ENCODE data around the gene NRG4. TPM values are rescaled to one million over a fixed set of nuclear protein-coding genes. Genes with fewer than 3 reads are reported as not detected.

The NRG4 gene
- polyA plus RNA-seq, 1 donor from 2014 or later, result 1.4 TPM

GRCh38 chr15:75929799-75930565 is 82.2 kb downstream of the NRG4 start:
- peaks cover 3% of the 10 kb centered on the region for H3K79me2 ChIP-seq (replicated peaks; ENCODE audit: insufficient read depth, low read length)
- TF ChIP-seq SMC3 (conservative IDR thresholded peaks at IDR 0.05; ENCODE audit: poor library complexity), result no peak
- TF ChIP-seq, protein P1, sequence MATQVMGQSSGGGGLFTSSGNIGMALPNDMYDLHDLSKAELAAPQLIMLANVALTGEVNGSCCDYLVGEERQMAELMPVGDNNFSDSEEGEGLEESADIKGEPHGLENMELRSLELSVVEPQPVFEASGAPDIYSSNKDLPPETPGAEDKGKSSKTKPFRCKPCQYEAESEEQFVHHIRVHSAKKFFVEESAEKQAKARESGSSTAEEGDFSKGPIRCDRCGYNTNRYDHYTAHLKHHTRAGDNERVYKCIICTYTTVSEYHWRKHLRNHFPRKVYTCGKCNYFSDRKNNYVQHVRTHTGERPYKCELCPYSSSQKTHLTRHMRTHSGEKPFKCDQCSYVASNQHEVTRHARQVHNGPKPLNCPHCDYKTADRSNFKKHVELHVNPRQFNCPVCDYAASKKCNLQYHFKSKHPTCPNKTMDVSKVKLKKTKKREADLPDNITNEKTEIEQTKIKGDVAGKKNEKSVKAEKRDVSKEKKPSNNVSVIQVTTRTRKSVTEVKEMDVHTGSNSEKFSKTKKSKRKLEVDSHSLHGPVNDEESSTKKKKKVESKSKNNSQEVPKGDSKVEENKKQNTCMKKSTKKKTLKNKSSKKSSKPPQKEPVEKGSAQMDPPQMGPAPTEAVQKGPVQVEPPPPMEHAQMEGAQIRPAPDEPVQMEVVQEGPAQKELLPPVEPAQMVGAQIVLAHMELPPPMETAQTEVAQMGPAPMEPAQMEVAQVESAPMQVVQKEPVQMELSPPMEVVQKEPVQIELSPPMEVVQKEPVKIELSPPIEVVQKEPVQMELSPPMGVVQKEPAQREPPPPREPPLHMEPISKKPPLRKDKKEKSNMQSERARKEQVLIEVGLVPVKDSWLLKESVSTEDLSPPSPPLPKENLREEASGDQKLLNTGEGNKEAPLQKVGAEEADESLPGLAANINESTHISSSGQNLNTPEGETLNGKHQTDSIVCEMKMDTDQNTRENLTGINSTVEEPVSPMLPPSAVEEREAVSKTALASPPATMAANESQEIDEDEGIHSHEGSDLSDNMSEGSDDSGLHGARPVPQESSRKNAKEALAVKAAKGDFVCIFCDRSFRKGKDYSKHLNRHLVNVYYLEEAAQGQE (IDR thresholded peaks at IDR 0.05; ENCODE audit: borderline replicate concordance), result no peak
- TF ChIP-seq RAD21 (conservative IDR thresholded peaks at IDR 0.05), result no peak
- TF ChIP-seq CTCF (IDR thresholded peaks at IDR 0.05; ENCODE audit: poor library complexity, severe bottlenecking), result no peak
- TF ChIP-seq MXI1 (conservative IDR thresholded peaks at IDR 0.05; ENCODE audit: poor library complexity, severe bottlenecking), result no peak
- TF ChIP-seq POLR2AphosphoS5 (IDR thresholded peaks at IDR 0.05), result no peak
- TF ChIP-seq TAF1 (IDR thresholded peaks at IDR 0.05; ENCODE audit: low read depth), result no peak
- TF ChIP-seq EP300 (conservative IDR thresholded peaks at IDR 0.05; ENCODE audit: poor library complexity, severe bottlenecking), result no peak
- TF ChIP-seq EZH2 (IDR thresholded peaks at IDR 0.05; ENCODE audit: borderline replicate concordance, insufficient read depth, low read length, poor library complexity, severe bottlenecking), result no peak
- no peak overlapping the region for H3K4me3 ChIP-seq (ENCODE audit: low read length)
- H3K4me2 ChIP-seq (ENCODE audit: low read length), result no peak overlapping the region
- H3K27ac ChIP-seq (ENCODE audit: low read length), result no peak overlapping the region
- no peaks in the 10 kb centered on the region for H3K27me3 ChIP-seq (ENCODE audit: insufficient read depth, low read depth, low read length)
- H2AFZ ChIP-seq (ENCODE audit: low read depth, low read length), result no peak overlapping the region
- H3F3A ChIP-seq (ENCODE audit: insufficient read depth, low read length, poor library complexity, severe bottlenecking), result no peaks in the 10 kb centered on the region
- H3K9me3 ChIP-seq (ENCODE audit: low read length), result no peaks in the 10 kb centered on the region
- H3K9ac ChIP-seq (ENCODE audit: low read length), result no peak overlapping the region
- no peaks in the 10 kb centered on the region for H4K20me1 ChIP-seq (ENCODE audit: insufficient read depth)
- H3K9me2 ChIP-seq (ENCODE audit: insufficient read depth, low read length), result no peaks in the 10 kb centered on the region
- H3K36me3 ChIP-seq (ENCODE audit: insufficient read depth, low read length), result peaks cover 17% of the 10 kb centered on the region

- H4K20me1 ChIP-seq (ENCODE audit: insufficient read depth), result no peaks in the 10 kb centered on the region
Observed at GRCh38 chr15:75928680-75929608, 83.3 kb downstream of the NRG4 start.

More at GRCh38 chr15:75928680-75929608, 83.3 kb downstream of the NRG4 start:
- no peaks in the 10 kb centered on the region for H3K9me2 ChIP-seq (ENCODE audit: insufficient read depth, low read length)
- no peaks in the 10 kb centered on the region for H3F3A ChIP-seq (ENCODE audit: insufficient read depth, low read length, poor library complexity, severe bottlenecking)
- no peak overlapping the region for H3K9ac ChIP-seq (ENCODE audit: low read length)
- H3K4me3 ChIP-seq (ENCODE audit: low read length), result no peak overlapping the region
- H3K27ac ChIP-seq (ENCODE audit: low read length), result no peak overlapping the region
- H2AFZ ChIP-seq (ENCODE audit: low read depth, low read length), result no peak overlapping the region
- no peaks in the 10 kb centered on the region for H3K27me3 ChIP-seq (ENCODE audit: insufficient read depth, low read depth, low read length)
- no peaks in the 10 kb centered on the region for H3K9me3 ChIP-seq (ENCODE audit: low read length)
- H3K4me2 ChIP-seq (ENCODE audit: low read length), result no peak overlapping the region
- H3K79me2 ChIP-seq (replicated peaks; ENCODE audit: insufficient read depth, low read length), result peaks cover 3% of the 10 kb centered on the region
- peaks cover 14% of the 10 kb centered on the region for H3K36me3 ChIP-seq (ENCODE audit: insufficient read depth, low read length)
- TF ChIP-seq EP300 (conservative IDR thresholded peaks at IDR 0.05; ENCODE audit: poor library complexity, severe bottlenecking), result no peak
- TF ChIP-seq CTCF (IDR thresholded peaks at IDR 0.05; ENCODE audit: poor library complexity, severe bottlenecking), result peak; percentile 32

All from neural cell (in vitro differentiated cells).